ENCODE results near the gene MBP. TPM values are rescaled to one million over a fixed set of nuclear protein-coding genes. Genes with fewer than 3 reads are reported as not detected.

Gene MBP
- total RNA-seq, 4 donors from 2014 or later: 44.0 to 68.0 (median 60.2) TPM

- WGBS, 2 donors: 29 to 45% methylated on average over 23 of the region's 23 CpGs
- intact Hi-C loops (cut with DNase I): loop anchor here (5.0 to 10.0 kb wide), 2 partner anchors 59 to 176 kb away; no protein-coding TSS in a partner anchor
- no peak for TF ChIP-seq POLR2A (IDR thresholded peaks at IDR 0.05)
- TF ChIP-seq, protein P1, sequence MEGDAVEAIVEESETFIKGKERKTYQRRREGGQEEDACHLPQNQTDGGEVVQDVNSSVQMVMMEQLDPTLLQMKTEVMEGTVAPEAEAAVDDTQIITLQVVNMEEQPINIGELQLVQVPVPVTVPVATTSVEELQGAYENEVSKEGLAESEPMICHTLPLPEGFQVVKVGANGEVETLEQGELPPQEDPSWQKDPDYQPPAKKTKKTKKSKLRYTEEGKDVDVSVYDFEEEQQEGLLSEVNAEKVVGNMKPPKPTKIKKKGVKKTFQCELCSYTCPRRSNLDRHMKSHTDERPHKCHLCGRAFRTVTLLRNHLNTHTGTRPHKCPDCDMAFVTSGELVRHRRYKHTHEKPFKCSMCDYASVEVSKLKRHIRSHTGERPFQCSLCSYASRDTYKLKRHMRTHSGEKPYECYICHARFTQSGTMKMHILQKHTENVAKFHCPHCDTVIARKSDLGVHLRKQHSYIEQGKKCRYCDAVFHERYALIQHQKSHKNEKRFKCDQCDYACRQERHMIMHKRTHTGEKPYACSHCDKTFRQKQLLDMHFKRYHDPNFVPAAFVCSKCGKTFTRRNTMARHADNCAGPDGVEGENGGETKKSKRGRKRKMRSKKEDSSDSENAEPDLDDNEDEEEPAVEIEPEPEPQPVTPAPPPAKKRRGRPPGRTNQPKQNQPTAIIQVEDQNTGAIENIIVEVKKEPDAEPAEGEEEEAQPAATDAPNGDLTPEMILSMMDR (IDR thresholded peaks at IDR 0.05): no peak
Observed at GRCh38 chr18:76980663-76981395, 151.8 kb downstream of the MBP start.

GRCh38 chr18:76979906-76980305, 152.7 kb downstream of the MBP start:
- Histone ChIP-seq H3K9me3 (no peaks in the 10 kb centered on the region), H3K36me3 (no peaks in the 10 kb centered on the region), H3K27ac (no peak overlapping the region), H3K4me1 (peaks cover 46% of the 10 kb centered on the region in 2 donors), H3K4me3 (replicated peaks in 1 of 3) (no peak overlapping the region), H3K27me3 (no peaks in the 10 kb centered on the region)
- DNase-seq: no peak
- intact Hi-C loops (cut with DNase I): loop anchor here (5.0 to 10.0 kb wide), 2 partner anchors 58 to 175 kb away; no protein-coding TSS in a partner anchor
- TF ChIP-seq, protein P1 (IDR thresholded peaks at IDR 0.05): no peak
- TF ChIP-seq POLR2A (IDR thresholded peaks at IDR 0.05): no peak
- 76 to 81% methylated on average over 17 of the region's 17 CpGs for WGBS, 2 donors

More at GRCh38 chr18:76980663-76981395, 151.8 kb downstream of the MBP start:
- Histone ChIP-seq H3K36me3 (no peaks in the 10 kb centered on the region), H3K9me3 (no peaks in the 10 kb centered on the region), H3K4me3 (replicated peaks in 1 of 3) (no peak overlapping the region), H3K4me1 (peaks cover 46% of the 10 kb centered on the region in 2 donors), H3K27me3 (no peaks in the 10 kb centered on the region), H3K27ac (peak overlapping the region in 2 of 3 donors; percentile 61 to 72)
- peak; percentile 71 to 73 for DNase-seq

- H3K4me1 ChIP-seq: peaks cover 46% of the 10 kb centered on the region in 2 donors
- 94 to 96% methylated on average over 13 to 30 of the region's 31 CpGs for WGBS, 2 donors
- no peak overlapping the region for H3K27ac ChIP-seq
- H3K4me3 ChIP-seq (replicated peaks in 1 of 3): no peak overlapping the region
- no peaks in the 10 kb centered on the region for H3K36me3 ChIP-seq
- no peaks in the 10 kb centered on the region for H3K9me3 ChIP-seq
- DNase-seq: no peak
- H3K27me3 ChIP-seq: no peaks in the 10 kb centered on the region
- TF ChIP-seq, protein P1 (IDR thresholded peaks at IDR 0.05): no peak
- TF ChIP-seq POLR2A (IDR thresholded peaks at IDR 0.05): no peak
- intact Hi-C loops (cut with DNase I): no loop called here
Observed at GRCh38 chr18:76979111-76979751, 153.4 kb downstream of the MBP start.

DNA sequence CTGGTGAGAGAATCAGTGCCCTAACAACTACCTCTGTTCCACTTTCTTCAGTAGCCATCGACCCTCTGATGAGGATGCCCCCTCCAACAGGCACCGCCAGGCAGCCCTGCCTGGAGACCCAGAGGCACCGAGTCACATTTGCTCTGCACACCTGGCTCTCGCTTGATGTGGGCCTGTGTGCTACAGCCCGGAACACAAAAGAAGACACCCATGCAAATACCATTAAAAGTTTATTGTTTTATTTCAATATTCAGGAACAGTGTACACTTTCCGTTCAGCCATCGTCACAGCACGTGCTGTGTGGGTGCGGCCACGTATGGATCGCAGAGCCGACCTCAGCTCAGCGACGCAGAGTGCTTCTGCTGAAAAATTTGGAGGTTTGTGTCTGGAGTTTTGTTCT, 154.0 kb downstream of the MBP start:
- Histone ChIP-seq H3K4me3 (replicated peaks in 1 of 3) (no peak overlapping the region), H3K9me3 (no peaks in the 10 kb centered on the region), H3K27ac (no peak overlapping the region), H3K36me3 (no peaks in the 10 kb centered on the region), H3K4me1 (peaks cover 46% of the 10 kb centered on the region in 2 donors), H3K27me3 (no peaks in the 10 kb centered on the region)
- TF ChIP-seq POLR2A (IDR thresholded peaks at IDR 0.05): no peak
- TF ChIP-seq, protein P1 (IDR thresholded peaks at IDR 0.05): no peak
- no peak for DNase-seq
- intact Hi-C loops (cut with DNase I): no loop called here
- 94 to 97% methylated on average over 14 of the region's 14 CpGs for WGBS, 2 donors

All from thyroid gland (tissue), 4 donors.